ENCODE data around the gene APBB2.

GRCh38 chr4:41110050-41110449, 104.3 kb downstream of the APBB2 start:
- TF ChIP-seq EZH2 (IDR thresholded peaks at IDR 0.05; ENCODE audit: insufficient read depth, poor library complexity, severe bottlenecking) (no peak), EZH2phosphoT487 (IDR thresholded peaks at IDR 0.05; ENCODE audit: insufficient read depth, low read depth) (no peak)
